Left hindlimb (tissue), 1 donor: ENCODE results near the gene KLF6.

Source experiments
- DNase-seq: peaks from one replicate; pipeline ENCODE4 v3.0.0-alpha.2; 2018

KLF6 gene

GRCh38 chr10:3774018-3774813, 10.8 kb downstream of the KLF6 start:
- DNase-seq = no peak

- DNase-seq = no peak
Observed at GRCh38 chr10:3773460-3774017, 11.5 kb downstream of the KLF6 start.

GRCh38 chr10:3772361-3773171, 12.4 kb downstream of the KLF6 start:
- DNase-seq = no peak

GRCh38 chr10:3770611-3771110, 14.3 kb downstream of the KLF6 start:
- DNase-seq = no peak

- no peak for DNase-seq
Observed at GRCh38 chr10:3769556-3769955, 15.5 kb downstream of the KLF6 start.

GRCh38 chr10:3766046-3766756, 18.8 kb downstream of the KLF6 start:
- no peak for DNase-seq

GRCh38 chr10:3765146-3765545, 19.9 kb downstream of the KLF6 start:
- DNase-seq = no peak

- no peak for DNase-seq
Observed at GRCh38 chr10:3764626-3765112, 20.3 kb downstream of the KLF6 start.

- DNase-seq = no peak
Observed at GRCh38 chr10:3763852-3764625, 21.0 kb downstream of the KLF6 start.

GRCh38 chr10:3763035-3763456, 22.0 kb downstream of the KLF6 start:
- no peak for DNase-seq

GRCh38 chr10:3762309-3762708, 22.7 kb downstream of the KLF6 start:
- no peak for DNase-seq

- DNase-seq = no peak
Observed at GRCh38 chr10:3761904-3762303, 23.1 kb downstream of the KLF6 start.

- no peak for DNase-seq
Observed at GRCh38 chr10:3761021-3761686, 23.9 kb downstream of the KLF6 start.

GRCh38 chr10:3760083-3760482, 24.9 kb downstream of the KLF6 start:
- no peak for DNase-seq

GRCh38 chr10:3759397-3759796, 25.6 kb downstream of the KLF6 start:
- no peak for DNase-seq

- DNase-seq = no peak
Observed at GRCh38 chr10:3758491-3758970, 26.5 kb downstream of the KLF6 start.

- no peak for DNase-seq
Observed at GRCh38 chr10:3757638-3758490, 27.1 kb downstream of the KLF6 start.

- DNase-seq = no peak
Observed at GRCh38 chr10:3757250-3757637, 27.8 kb downstream of the KLF6 start.

GRCh38 chr10:3756360-3756740, 28.7 kb downstream of the KLF6 start:
- DNase-seq = no peak
